HL-60/S4 treated with retinoic acid at 250 ng/mL for 4 days and 3 days (cell line): ENCODE measurements around the gene ESAM.

Source experiments
- in situ Hi-C: fragments of 300-500 bp; cut with MboI; formaldehyde crosslinking; loops from 2 replicates; pipeline ENCODE4 v1.7.0; 2022; ENCODE audit warnings: low sequenced_read_pairs

Gene ESAM, protein sequence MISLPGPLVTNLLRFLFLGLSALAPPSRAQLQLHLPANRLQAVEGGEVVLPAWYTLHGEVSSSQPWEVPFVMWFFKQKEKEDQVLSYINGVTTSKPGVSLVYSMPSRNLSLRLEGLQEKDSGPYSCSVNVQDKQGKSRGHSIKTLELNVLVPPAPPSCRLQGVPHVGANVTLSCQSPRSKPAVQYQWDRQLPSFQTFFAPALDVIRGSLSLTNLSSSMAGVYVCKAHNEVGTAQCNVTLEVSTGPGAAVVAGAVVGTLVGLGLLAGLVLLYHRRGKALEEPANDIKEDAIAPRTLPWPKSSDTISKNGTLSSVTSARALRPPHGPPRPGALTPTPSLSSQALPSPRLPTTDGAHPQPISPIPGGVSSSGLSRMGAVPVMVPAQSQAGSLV

DNA sequence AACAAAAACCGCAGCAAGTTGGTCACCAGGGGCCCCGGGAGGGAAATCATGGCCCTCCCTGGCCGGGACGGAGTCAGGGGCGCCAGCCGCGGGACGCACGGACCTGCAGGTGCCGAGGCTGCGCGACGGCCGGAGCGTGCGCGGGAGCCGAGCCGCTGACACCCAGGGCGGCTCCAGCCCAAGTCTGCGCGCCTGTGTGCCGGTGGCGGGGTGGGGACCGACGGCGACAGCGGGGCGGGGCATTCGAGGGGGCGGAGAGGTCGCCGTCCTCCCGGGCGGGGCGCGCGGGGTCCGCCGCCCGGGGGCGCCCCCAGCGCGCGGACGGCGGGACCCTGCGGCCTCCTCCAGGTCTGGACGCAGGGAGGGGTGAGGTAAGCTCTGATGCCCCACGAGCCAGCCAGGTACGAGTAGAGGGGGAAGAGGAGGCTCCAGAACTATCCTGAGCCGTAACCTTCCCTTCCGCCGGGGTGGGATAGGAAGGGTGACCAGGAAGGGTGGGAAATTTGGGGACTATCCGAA lies at the start of gene ESAM:
ESAM (minus strand) TSS at position 186 of the 519 bp plus-strand sequence; CDS start at position 50, 136 bp downstream.
- in situ Hi-C loops: loop anchor here (25.0 kb wide), 2 partner anchors 100 to 350 kb away; partner anchors contain the start of genes OR8B4, SIAE and SPA17

DNA sequence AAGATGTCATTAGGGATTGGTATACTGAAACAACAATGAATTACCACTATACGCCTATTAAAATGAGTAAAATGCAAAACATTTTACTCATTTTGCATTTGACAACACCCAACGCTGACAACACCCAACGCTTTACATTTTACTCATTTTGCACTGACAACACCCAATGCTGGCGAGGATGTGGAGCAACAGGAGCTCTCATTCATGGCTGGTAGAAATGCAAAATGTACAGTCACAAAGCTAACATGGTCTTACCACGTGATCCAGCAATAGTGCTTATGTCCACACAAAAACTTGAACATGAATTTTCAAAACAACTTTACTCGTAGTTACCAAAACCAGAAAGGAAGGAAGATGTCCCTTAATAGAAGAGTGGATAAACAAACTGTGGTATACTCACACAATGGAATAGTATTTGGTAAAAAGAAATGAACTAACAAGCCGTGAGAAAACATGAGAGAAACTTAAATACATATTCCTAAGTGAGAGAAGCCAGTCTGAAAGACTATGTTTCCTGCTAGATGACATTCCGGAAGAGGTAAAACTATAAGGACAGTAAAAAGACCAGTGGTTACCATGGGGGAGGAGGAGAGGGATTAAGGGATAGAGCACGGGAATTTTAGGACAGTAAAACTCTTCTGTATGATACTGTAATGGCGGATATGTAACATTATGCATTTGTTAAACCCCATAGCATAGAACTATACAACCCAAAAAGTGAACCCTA lies 49.5 kb upstream of the ESAM start:
- in situ Hi-C loops: no loop called here

DNA sequence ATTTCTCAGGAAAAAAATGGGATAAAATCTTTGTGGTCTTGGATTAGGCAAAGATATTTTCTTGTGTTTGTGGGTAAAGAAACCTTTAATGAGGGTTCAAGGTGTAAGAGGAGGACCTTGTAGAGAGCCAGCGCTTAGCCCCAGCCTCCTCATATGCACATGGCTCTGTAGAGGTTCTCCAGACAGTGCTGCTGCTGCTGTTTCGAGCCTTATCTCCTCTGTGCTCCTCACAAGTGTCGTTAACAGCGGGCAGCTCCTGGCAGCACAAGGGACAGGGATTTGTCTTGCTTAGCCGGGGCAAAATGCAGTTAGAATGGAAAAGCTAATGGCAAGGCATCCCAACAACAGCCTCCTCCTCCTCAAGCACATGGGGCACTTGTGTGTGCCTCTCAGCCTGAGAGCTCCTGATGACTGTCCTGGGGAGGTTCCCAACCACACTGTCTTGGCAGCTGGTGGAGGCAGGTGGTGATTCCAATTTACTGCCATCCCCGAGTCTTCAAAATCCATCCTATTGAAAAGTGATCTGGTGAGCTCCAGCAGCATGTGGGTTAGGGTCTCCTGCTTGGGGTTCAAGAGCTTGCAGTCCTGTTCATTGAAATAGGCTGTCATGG lies 45.7 kb upstream of the ESAM start:
- in situ Hi-C loops: no loop called here

DNA sequence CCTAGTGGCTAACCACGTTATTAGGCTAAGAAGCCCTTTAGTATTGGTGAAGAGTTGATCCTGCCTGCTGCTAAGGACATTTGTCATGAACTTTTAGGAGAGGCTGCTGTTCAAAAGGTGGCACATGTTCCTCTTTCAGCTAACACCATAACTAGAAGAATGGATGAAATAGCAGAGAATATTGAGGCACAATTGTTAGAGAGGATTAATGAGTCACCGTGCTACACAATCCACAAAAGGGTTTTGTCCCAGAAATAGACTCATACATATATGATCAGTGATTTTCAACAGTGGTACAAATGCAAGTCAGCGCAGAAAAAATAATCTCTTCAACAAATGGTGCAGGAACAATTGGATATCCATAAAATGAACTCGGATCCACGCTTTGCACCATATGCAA lies 45.1 kb upstream of the ESAM start:
- in situ Hi-C loops: no loop called here

DNA sequence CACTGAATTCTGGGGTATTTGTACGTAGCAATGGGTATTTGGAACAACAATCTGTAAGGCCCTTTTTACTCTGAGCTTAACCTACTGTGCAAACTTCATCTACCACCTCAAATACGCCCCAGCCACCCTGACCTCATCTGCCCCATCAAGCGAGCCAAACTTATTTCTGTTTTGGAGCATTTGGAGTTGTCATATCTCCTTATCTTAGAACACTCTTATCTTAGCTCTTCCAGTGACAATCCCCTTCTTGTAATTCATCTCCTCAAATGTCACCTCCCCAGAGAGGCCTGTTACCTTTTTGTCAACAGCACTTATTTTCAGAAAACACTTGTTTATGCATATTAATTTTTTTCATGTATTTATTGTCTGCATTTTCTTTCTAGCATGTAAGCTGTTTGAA lies 42.8 kb upstream of the ESAM start:
- in situ Hi-C loops: no loop called here

DNA sequence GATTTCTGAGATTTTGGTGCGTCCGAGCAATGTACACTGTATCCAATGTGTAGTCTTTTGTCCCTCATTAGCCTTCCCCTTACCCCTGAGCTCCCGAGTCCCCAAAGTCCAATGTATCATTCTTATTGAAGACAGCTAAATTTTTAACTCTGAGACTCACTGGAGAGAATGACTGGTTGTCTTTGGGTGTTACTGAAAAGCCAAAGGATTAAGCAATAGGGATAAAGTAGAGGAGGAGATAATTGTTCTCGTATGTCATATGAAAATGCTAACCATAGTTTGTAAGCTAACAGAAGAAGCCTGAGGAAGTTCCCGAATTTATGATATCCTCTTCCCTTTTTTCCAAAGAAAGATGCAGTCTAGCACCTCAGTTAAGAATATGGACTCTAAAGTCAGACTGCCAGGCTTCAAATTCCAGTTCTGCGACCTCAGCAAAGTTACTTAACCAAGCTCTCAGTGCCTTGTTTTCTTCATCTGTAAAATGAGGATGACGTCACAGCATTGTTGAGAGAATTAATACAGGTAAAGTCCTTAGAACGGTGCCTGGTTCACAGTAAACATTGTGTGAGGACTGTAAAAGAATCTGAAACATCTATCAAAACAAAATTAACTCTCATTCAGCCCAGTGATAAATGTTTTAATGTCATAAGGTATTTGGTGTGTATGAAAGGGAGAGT lies 39.7 kb upstream of the ESAM start:
- in situ Hi-C loops: no loop called here

DNA sequence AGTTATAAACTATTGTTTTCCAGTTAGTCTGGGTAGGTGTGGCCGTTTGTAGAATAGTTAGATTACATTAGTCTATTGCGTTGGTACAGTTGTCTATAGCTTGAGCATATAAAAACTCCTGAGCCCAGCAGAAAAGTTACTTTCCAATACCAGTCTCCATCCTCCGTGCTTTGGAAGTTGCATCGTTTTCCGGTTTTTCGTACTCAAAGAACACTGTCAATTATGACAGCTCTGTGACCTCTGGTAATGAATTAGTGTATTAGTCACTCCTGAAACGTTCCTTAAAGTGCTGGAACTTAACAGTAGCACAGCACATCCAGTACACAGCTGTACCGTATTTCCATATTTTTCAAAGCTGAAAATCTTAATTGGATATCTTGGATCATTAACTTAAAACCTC lies 38.9 kb upstream of the ESAM start:
- in situ Hi-C loops: no loop called here

DNA sequence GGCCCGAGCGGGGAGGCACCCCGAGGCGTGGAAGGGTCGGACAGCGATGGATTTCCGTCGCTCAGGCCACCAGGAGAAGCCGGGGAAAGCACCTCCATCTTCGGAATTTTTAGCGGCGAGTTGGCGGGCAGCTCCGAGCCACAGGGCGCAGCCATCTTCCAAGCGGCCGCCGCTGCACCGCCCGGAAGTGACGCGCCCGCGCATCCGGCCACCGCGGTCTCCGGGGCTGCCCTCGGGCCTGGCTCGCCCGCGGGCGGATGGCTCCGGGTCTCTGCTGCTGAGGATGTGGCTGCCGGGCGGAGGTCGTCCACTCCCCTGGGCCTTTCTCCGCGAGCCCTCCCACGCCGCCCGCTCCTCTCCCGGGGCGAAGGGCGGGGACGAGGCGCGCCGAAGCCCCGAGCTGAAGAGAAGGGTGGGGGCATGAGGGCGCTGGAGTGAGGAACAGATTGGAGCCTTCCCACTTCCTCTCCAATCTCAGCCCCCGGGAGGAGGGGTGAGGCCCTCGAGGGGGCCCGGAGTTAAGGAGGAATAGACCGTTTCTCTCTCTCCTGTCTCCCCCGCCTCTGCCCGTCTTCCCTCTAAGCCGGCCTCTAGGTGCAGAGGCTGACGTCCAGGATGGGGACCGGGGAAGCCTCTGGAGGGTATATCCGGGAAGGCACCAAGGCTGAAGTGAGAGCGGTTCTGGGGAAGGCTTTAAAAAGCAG lies 38.3 kb upstream of the ESAM start, which contains the start of gene MSANTD2:
MSANTD2 (minus strand) TSS at position 181 of the 704 bp plus-strand sequence; CDS start at position 155, 26 bp downstream.
- in situ Hi-C loops: no loop called here

DNA sequence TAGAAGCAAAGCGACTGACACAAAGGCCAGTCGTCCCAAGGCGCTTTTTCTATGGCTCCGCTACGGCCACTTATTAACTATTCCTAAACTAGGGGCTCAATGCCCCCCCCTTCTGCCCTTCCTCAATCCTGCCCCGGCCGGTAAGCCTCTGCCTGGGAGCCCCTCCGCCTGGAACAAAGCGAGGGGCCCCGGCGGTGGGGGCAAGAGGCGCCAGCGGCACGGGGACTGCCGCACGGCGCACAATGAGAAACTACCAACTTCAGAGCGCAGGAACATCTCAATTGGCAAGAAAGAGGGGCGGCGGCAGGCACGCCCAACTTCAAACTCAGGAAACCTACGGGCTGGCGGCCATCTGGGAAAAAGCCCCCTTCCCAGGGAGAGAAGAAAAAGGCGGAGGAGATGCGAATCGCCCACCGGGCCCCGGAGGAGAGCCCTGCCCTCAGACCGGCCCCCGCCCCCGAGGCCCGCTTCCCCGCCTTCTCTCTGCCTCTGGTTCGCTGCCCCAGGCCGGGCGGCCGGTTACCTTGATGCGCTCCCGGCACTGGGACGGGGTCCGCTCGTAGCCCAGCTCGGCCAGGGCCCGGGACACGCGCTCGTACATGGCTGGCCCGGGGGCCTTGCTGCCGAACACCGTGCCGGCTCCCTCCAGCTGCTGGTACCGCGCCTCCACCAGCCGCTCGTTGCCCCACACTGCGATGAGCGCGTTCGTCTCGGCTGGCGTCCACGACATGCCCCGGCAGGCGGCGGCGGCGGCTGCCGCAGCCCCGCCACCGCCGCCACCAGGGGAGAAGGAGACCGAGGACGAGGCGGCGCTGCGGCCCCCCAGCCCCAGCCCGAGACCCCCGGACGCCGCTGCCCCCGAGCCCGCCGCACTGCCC lies 37.5 kb upstream of the ESAM start:
- in situ Hi-C loops: no loop called here

DNA sequence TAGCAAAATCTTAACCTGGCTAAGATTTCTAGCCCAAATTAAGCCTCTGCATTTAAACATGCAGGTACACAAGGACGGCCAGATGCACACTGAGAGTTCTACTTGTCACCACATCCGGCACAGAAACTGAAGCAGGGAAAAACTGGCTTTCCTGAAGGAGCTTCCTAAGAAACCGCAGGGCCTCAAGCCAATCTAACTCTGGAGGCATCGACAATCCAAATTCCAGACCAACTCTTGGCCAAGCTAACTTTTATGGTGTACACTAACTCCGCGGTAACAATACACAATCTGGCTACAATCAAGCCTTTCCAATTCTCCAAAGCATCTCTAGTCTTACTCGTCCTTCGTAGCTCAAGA lies 36.9 kb upstream of the ESAM start:
- in situ Hi-C loops: no loop called here

DNA sequence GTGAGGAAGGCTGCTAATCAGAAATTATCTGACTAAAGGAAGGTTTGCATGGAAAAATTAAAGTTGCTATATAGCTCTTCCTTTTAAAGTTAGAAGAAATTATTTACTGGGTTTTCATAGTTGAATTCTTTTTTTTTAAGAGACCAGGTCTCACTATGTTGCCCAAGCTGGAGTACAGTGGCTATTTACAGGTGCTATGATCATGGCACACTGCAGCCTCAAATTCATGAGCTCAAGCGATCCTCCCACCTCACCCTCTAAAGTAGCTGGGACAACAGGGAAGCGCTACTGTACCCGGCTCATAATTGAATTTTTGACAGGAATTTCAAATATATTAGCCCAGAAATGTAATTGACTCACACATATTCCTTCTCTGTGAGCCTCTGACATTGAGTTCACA lies 34.2 kb upstream of the ESAM start:
- in situ Hi-C loops: no loop called here

DNA sequence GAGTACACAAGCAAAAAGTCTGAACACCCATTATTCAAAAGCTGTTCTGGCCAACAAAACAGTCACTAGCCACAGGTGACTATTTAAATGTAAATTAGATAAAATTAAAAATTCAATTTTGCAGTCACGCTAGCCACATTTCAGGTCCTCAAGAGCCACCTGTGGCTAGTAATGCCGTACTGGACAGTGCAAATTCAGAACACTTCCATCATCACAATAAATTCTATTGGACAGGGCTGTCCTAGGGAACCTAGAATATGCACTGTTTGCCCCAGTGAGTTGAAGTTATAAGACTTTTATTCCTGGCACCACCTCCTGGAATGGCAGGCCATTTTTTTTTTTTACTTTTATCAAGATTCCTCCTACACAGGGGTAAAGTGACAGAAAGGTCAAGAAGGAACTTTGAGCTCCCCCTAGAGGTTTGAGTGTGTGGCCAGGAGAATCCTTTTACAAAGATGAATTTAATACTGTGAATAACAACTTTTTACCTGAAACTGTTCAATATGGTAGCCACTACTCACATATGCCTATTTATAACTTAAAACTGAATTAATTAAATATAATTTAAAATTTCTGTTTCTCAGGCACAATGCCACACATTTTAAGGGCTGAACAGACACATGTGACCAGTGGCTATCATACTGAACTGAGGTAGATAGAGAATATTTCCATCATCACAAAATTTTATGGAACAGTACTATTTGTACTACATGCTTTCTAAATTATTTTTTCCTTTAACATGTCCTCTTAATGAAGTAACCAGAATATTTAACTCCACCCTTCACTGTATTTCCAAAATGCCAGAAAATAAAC lies 31.6 kb upstream of the ESAM start:
- in situ Hi-C loops: no loop called here

DNA sequence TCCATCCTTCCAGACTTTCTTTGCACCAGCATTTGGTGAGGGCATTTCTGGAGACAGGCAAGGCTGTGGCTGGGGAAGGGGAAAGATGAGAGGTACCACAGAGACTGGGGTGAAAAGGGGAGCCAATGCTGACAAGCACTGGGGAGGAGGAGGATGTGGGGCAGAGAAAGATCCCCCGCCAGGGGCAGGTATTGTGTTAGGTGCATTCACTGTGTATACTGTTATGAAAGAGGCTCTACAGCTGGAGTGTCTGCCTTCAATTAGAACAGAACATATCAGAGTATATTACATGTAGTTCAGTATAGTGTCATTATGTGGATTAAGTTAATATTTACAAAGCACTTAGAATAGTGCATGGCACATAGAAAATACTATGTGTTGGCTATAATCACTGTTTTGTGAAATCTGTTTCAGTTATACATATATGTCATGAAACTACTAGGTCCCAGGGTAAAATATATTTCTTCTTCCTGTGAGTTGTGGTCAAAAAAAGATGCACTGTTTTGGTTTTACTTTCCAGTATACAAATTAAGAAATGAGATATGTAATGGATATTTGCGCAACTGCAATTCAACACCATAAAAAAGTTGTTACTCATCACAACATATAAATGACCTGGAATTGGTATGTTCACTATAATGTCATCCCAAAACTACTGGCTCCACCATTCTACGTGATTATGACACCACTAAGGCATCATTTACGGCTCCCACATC lies 29.7 kb upstream of the ESAM start:
- in situ Hi-C loops: no loop called here

DNA sequence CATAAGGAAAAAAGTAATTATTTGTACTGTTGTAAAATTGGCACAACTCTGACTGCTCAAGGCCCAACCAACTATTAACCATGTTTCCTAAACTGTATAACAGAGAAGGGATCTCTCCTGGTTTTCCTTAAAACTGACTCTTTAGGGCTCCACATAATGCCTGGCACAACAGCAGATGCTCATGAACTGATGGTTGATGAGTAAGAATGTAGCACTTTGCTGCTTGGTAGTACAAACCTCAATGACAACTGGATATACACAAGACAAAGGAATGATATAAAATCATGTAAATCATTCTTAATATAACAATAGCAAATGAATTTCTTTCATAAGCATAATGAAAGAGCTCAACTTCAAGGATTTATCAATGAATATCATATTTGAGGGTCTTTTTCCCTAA lies 26.4 kb upstream of the ESAM start:
- in situ Hi-C loops: no loop called here

DNA sequence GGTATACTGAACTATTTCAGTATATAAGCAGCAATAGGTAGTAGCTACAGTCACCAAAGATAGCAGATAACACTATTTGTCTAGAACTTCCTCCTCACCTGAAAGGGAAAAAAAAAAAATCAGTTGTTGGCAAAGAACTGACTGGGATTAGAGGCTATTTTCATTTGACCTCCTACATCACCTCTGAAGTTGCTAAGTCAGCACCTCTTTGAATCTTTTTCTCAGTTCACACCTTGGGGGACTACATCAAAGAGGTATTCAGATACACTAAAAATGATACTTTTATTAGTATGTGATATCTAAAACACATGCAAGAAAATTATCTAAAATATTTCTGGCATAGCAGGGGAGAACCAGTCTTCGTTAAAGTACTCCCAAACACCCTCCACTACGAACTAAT lies 22.0 kb upstream of the ESAM start:
- in situ Hi-C loops: no loop called here

DNA sequence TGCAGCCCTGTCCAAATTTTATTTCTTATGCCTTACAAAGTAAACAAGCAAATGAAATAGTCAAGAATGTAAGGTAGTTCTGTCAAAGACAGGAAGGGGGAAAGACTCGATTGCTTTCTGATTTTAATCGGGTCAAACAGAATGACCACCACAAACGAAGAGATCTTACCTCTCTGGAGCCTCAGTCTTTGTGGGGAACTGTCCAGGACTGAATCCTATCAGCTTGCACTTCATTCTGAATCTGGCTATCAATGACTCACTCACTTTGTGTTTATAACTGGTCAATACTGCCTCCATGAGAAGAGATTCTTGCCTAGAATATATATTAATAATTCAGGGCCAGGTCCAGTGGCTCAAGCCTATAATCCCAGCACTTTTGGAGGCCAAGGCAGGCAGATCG lies 20.9 kb upstream of the ESAM start:
- in situ Hi-C loops: no loop called here

DNA sequence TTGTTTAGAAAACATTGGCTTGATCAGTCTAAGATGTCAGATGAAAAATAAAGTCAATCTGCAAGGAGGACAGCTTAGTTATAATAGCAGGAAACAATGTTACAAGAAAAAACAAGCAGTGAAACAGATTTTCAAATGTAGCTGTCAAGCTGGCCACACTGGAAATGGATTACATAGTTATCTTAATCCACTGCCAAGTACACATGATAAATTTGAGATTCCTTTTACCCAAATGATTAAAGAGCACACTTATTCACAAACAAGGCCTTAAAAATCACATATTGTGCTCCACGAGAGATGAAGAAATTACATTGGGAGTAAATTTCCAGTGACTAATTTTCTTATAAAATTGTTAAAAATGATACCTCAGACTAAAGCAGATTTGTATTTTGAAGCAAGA lies 17.5 kb upstream of the ESAM start:
- in situ Hi-C loops: no loop called here

DNA sequence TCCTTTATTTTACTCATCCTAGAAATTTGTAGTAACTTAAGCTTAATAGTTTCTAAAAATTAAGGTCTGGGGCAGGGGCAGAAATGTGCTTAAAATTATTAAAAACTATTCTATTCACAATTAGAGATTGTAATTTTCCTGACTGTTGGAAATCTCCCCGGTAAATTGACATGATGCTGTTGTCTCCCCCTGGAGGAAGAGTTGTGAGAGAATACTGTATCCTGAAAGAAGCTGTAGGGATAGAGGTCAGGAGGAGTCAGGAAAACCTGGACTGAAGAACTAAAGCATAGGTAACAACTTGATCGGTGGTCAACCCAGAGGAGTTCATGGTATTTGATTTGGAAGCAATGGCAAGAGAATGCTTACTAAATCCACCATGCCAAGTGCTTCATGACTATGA lies 16.2 kb upstream of the ESAM start:
- in situ Hi-C loops: no loop called here
